Measurements from ENCODE around the gene NUSAP1. TPM values are rescaled to one million over a fixed set of nuclear protein-coding genes. Genes with fewer than 3 reads are reported as not detected.
"Not testable (repeated sequence)": the region's sequence is repeated elsewhere in the genome, so short reads cannot be mapped to it uniquely, and the experiment has no call there.

Gene NUSAP1
- total RNA-seq, 1 donor from 2014 or later: 113 TPM

DNA sequence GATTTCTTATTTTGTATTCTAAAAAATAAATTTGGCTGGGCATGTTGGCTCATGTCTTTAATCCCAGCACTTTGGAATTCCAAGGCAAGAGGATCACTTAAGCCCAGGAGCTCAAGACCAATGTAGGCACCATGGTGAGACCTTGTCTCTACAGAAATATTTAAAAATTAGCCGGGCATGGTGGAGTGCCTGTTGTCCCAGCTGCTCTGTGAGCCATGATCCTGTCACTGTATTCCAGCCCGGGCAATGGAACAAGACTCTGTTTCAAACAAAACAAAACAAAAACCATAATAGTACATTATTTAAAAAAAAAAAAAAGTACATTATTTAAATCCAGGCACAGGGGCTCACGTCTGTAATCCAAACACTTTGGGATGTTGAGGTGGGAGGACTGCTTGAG, 78.8 kb downstream of the NUSAP1 start:
- TF ChIP-seq, protein P1, sequence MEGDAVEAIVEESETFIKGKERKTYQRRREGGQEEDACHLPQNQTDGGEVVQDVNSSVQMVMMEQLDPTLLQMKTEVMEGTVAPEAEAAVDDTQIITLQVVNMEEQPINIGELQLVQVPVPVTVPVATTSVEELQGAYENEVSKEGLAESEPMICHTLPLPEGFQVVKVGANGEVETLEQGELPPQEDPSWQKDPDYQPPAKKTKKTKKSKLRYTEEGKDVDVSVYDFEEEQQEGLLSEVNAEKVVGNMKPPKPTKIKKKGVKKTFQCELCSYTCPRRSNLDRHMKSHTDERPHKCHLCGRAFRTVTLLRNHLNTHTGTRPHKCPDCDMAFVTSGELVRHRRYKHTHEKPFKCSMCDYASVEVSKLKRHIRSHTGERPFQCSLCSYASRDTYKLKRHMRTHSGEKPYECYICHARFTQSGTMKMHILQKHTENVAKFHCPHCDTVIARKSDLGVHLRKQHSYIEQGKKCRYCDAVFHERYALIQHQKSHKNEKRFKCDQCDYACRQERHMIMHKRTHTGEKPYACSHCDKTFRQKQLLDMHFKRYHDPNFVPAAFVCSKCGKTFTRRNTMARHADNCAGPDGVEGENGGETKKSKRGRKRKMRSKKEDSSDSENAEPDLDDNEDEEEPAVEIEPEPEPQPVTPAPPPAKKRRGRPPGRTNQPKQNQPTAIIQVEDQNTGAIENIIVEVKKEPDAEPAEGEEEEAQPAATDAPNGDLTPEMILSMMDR (conservative IDR thresholded peaks at IDR 0.05; ENCODE audit: low read depth, low read length): no peak
- no peak for DNase-seq (ENCODE audit: low read depth)
- H3K4me3 ChIP-seq (ENCODE audit: low read depth, low read length): no peak overlapping the region

DNA sequence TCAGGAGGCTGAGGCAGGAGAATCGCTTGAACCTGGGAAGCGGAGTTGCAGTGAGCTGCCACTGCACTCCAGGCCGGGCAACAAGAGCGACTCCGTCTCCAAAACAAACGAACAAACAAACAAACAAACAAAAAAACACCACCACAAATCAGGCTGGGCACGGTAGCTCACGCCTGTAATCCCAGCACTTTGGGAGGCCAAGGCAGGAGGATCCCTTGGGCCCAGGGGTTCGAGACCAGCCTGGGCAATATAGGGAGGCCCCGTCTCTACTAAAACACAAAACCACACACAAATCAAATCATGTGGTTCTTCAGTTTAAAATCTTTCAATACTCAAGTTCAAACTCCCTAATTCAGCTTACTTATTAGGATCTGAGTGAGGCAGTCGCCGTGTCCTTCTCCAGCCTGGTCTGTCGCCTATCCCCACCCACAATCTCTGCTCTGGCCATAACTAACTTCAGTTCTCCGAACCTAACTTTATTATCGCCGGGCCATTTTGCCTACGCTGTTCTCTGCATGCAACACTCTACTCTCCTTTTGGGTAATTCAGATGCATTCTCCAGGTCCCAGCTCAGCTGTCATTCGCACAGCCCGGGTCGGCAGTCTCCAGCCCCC, 83.6 kb downstream of the NUSAP1 start:
- peak overlapping the region; percentile 74 for H3K4me3 ChIP-seq (ENCODE audit: low read depth, low read length)
- no peak for DNase-seq (ENCODE audit: low read depth)
- TF ChIP-seq, protein P1 (conservative IDR thresholded peaks at IDR 0.05; ENCODE audit: low read depth, low read length): no peak

DNA sequence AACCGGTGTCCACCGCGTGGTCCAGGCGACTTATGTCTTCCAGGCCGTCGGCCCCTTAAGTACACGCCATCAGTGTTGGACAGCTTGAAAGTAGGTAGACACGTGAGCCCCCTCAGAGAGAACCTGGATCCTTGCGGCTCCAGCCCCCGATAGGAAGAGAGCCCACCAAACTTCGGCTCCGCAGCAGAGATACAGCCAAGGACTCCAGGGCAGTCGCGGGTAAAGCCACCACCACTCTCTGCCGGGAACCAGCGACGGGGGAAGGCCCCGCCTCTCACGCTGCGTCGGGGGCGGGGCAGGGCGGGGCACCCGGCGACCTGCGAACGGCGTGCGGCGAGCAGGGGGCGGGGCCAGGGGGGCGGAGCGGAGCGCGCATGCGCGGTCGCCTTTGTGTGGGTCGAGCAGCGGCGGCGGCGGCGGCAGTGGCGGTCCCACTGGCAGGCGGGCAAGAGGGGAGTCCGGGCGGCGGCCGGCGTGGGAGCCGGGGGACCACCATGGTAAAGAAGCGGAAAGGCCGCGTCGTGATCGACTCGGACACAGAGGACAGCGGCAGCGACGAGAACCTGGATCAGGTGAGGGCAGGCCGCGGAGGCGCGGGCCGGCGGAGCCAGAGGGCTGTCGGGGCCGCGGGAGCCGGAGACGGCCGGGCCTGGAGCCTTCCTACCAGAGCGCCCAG, 84.2 kb downstream of the NUSAP1 start, which contains the start of gene RTF1:
Gene RTF1 (plus strand): TSS at position 354 of the 676 bp plus-strand sequence. CDS start 21 bp downstream, at position 375.
- DNase-seq (ENCODE audit: low read depth): peak; percentile 48
- TF ChIP-seq, protein P1 (conservative IDR thresholded peaks at IDR 0.05; ENCODE audit: low read depth, low read length): no peak
- peak within 1 kb of the TSS; percentile 74 for H3K4me3 ChIP-seq (ENCODE audit: low read depth, low read length)

DNA sequence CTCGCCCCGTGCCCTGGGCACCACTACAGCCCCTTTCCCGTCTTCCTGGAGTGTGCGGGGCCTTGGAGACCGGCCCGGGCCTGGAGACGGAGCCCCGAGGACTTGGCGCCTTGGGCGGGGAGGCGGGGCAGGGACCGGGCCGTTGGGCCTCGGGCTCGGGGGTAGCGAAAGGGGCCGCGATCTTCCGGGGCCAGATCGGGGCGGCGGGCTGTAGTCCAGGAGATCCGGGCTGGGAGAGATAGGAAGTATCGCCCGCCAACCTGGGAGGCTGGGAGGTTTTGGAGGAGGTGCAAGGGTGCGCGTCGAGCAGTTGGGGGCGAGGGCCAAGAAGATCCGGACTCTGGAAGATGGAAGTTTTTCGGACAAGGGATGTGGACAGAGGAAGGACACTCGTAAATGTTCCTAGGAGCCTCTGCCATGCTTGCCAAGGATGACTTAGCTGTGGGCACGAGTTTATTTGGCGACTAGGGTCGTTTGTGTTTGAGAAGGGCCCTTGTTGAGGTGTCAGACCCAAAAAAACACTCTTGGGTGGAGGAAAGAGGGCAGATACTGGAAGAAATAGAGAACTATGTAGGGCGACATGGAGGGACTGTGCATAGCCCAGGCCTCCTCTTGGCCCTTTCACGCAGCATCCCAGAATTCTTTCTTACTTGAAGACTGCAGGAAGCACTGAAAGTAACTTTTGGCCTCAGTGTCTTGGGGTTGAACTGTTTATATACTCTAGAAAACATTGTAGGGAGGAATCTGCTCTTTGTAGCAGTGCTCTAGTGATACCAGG, 84.9 kb downstream of the NUSAP1 start:
- TF ChIP-seq, protein P1 (conservative IDR thresholded peaks at IDR 0.05; ENCODE audit: low read depth, low read length): no peak
- peak overlapping the region; percentile 74 for H3K4me3 ChIP-seq (ENCODE audit: low read depth, low read length)
- no peak for DNase-seq (ENCODE audit: low read depth)

DNA sequence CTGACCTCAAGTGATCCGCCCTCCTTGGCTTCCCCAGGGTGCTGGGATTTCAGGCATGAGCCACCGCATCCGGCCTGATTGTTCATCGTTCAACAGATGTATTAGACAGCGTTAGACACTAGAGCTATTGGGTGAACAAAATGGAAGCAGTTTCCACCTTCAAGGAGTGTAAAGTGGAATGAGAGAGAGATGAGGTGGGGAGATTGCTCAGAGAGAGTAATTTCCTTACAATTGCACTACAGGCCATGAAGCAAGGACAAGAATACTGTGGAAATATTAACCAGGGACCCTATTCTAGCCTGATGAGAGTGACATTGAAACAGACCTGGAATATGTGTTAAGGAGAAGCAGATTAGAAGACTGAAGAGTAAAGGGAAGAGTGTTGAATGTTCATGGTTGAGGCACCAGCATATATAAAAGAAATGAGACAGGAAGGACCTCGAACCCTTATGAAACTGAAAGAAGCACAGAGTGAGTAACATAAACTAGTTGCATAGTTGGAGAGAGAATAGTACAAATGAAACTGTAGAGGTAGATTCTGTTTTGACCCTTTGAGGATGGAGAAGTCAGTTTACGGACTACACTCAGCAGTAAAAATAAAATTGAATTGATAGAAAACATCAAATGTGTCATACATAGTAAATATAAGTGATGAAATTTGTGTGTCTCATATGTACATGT, 91.4 kb downstream of the NUSAP1 start:
- TF ChIP-seq, protein P1 (conservative IDR thresholded peaks at IDR 0.05; ENCODE audit: low read depth, low read length): no peak
- H3K4me3 ChIP-seq (ENCODE audit: low read depth, low read length): no peak overlapping the region
- no peak for DNase-seq (ENCODE audit: low read depth)

DNA sequence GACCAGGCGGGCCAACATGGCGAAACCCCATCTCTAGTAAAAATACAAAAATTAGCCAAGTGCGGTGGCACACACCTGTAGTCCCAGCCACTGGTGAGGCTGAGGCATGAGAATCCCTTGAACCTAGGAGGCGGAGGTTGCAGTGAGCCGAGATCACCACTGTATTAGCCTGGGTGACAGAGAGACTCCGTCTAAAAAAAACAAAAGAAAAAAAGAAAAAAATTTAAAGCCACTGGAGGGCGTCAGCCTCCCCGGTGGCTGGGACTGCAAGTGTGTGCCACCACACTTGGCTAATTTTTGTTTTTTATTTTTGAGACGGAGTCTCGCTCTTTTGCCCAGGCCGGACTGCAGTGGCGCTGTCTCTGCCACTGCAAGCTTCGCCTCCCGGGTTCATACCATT, 92.1 kb downstream of the NUSAP1 start:
- DNase-seq (ENCODE audit: low read depth): no peak
- TF ChIP-seq, protein P1 (conservative IDR thresholded peaks at IDR 0.05; ENCODE audit: low read depth, low read length): no peak
- H3K4me3 ChIP-seq (ENCODE audit: low read depth, low read length): no peak overlapping the region

DNA sequence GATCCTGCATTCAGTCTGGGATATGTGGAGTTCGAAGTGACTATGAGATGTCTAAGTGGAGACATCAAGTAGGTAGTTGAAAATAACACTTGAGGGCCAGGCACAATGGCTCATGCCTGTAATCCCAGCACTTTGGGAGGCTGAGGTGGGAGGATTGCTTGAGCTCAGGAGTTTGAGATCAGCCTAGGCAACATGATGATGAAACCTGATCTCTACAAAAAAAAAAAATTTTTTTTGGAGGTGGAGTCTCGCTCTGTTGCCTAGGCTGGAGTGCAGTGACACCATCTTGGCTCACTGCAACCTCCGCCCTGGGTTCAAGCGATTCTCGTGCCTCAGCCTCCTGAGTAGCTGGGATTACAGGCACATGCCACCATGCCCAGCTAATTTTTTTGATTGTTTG, 93.2 kb downstream of the NUSAP1 start:
- not testable (repeated sequence) for DNase-seq (ENCODE audit: low read depth); H3K4me3 ChIP-seq (ENCODE audit: low read depth, low read length)

Measured in epithelial cell of proximal tubule (primary cell).